ENCODE results near the gene PPP1R18. TPM values are rescaled to one million over a fixed set of nuclear protein-coding genes. Genes with fewer than 3 reads are reported as not detected.

PPP1R18 gene
- polyA plus RNA-seq, 3 donors: 58.5 to 226 (median 78.9) TPM

DNA sequence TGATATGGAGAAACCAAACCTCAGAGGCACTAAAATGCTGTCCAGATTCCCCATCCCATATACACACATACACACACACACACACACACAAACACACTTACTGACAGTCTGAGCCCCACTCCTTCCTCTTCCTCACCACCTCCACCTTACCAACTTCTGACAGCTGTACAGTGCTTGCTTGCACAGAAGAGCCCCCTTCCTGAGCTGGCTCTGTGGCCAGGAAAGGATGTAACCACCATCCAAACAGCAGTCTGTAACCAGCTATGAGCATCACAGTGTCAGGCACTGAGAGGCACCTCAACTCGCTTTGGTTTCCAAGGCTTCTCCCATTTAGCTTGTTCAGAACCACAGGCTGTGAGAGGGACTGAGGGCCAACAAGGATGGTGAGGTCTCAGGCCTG, 45.4 kb downstream of the PPP1R18 start:
- no peak overlapping the region for H3K27ac Mint-ChIP-seq
- Histone ChIP-seq H4K20me1 (ENCODE audit: insufficient read depth, low read length) (peaks cover 7% of the 10 kb centered on the region), H3K27ac (ENCODE audit: low read depth in 1 of 2, low read length in 2 of 2) (no peak overlapping the region), H3K36me3 (replicated peaks in 1 of 2; ENCODE audit: control insufficient read depth in 1 of 2, insufficient read depth in 2 of 2, low read length in 2 of 2) (peaks cover 4 to 23% of the 10 kb centered on the region in 2 donors), H3K9me3 (replicated peaks in 1 of 2; ENCODE audit: control insufficient read depth in 1 of 2, insufficient read depth in 1 of 2, low read length in 2 of 2) (no peaks in the 10 kb centered on the region), H3K4me3 (replicated peaks in 1 of 3; ENCODE audit: low read depth in 2 of 3, low read length in 3 of 3) (no peak overlapping the region), H3K4me2 (replicated peaks; ENCODE audit: extremely low read depth, low read length, poor library complexity, severe bottlenecking) (no peak overlapping the region), H2AFZ (ENCODE audit: insufficient read depth, low read depth, low read length, poor library complexity, severe bottlenecking) (no peak overlapping the region), H3K79me2 (ENCODE audit: insufficient read depth, low read length) (peaks cover 6% of the 10 kb centered on the region), H3K4me1 (ENCODE audit: control insufficient read depth in 1 of 2, insufficient read depth in 2 of 2, low read length in 2 of 2) (peaks cover 30 to 32% of the 10 kb centered on the region in 2 donors), H3K9ac (ENCODE audit: insufficient read depth, low read length, poor library complexity, severe bottlenecking) (no peak overlapping the region), H3K27me3 (ENCODE audit: control insufficient read depth in 2 of 2, insufficient read depth in 2 of 2, low read length in 2 of 2) (no peaks in the 10 kb centered on the region)
- peaks cover 37% of the 10 kb centered on the region for H3K4me1 Mint-ChIP-seq
- TF ChIP-seq, protein P1, sequence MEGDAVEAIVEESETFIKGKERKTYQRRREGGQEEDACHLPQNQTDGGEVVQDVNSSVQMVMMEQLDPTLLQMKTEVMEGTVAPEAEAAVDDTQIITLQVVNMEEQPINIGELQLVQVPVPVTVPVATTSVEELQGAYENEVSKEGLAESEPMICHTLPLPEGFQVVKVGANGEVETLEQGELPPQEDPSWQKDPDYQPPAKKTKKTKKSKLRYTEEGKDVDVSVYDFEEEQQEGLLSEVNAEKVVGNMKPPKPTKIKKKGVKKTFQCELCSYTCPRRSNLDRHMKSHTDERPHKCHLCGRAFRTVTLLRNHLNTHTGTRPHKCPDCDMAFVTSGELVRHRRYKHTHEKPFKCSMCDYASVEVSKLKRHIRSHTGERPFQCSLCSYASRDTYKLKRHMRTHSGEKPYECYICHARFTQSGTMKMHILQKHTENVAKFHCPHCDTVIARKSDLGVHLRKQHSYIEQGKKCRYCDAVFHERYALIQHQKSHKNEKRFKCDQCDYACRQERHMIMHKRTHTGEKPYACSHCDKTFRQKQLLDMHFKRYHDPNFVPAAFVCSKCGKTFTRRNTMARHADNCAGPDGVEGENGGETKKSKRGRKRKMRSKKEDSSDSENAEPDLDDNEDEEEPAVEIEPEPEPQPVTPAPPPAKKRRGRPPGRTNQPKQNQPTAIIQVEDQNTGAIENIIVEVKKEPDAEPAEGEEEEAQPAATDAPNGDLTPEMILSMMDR (IDR thresholded peaks at IDR 0.05): no peak
- H3K36me3 Mint-ChIP-seq: peaks cover 29 to 37% of the 10 kb centered on the region in 2 donors
- no peaks in the 10 kb centered on the region for H3K9me3 Mint-ChIP-seq
- H3K27me3 Mint-ChIP-seq (ENCODE audit: low read depth in 3 of 3): peaks cover 0 to 1% (median 0%) of the 10 kb centered on the region in 3 donors
- intact Hi-C loops (cut with micrococcal nuclease): no loop called here
- no peak overlapping the region for H3K4me3 Mint-ChIP-seq
- WGBS (ENCODE audit: insufficient coverage): 0% methylated on average over 1 of the region's 1 CpG
- DNase-seq: no peak

DNA sequence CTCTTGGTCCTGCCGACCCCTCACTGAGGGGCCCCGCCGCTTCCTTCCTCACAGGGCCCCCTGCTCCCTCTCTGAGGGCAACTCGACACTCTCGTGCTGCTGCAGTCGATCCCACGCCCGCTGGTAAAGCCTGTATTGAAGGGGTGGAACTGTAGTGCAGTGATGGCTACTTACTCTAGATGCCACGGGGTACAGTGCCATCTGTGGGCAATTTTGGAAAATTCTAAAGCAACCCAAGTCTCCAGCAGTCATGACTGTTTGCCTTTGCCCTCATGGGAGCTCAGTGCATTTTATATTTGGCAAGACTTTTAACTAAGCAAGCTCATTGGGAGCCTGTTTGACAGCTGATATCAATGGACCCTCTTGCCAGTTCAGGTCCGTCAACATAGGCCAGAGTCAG, 46.0 kb downstream of the PPP1R18 start:
- TF ChIP-seq, protein P1 (IDR thresholded peaks at IDR 0.05): no peak
- Histone ChIP-seq H3K79me2 (ENCODE audit: insufficient read depth, low read length) (no peaks in the 10 kb centered on the region), H3K27ac (ENCODE audit: low read depth in 1 of 2, low read length in 2 of 2) (no peak overlapping the region), H3K27me3 (ENCODE audit: control insufficient read depth in 2 of 2, insufficient read depth in 2 of 2, low read length in 2 of 2) (no peaks in the 10 kb centered on the region), H3K4me1 (ENCODE audit: control insufficient read depth in 1 of 2, insufficient read depth in 2 of 2, low read length in 2 of 2) (peaks cover 25 to 27% of the 10 kb centered on the region in 2 donors), H3K36me3 (replicated peaks in 1 of 2; ENCODE audit: control insufficient read depth in 1 of 2, insufficient read depth in 2 of 2, low read length in 2 of 2) (peaks cover 4 to 23% of the 10 kb centered on the region in 2 donors), H4K20me1 (ENCODE audit: insufficient read depth, low read length) (peaks cover 3% of the 10 kb centered on the region), H3K9me3 (replicated peaks in 1 of 2; ENCODE audit: control insufficient read depth in 1 of 2, insufficient read depth in 1 of 2, low read length in 2 of 2) (no peaks in the 10 kb centered on the region), H2AFZ (ENCODE audit: insufficient read depth, low read depth, low read length, poor library complexity, severe bottlenecking) (no peak overlapping the region), H3K4me2 (replicated peaks; ENCODE audit: extremely low read depth, low read length, poor library complexity, severe bottlenecking) (no peak overlapping the region), H3K4me3 (replicated peaks in 1 of 3; ENCODE audit: low read depth in 2 of 3, low read length in 3 of 3) (no peak overlapping the region), H3K9ac (ENCODE audit: insufficient read depth, low read length, poor library complexity, severe bottlenecking) (no peak overlapping the region)
- peaks cover 32% of the 10 kb centered on the region for H3K4me1 Mint-ChIP-seq
- H3K27me3 Mint-ChIP-seq (ENCODE audit: low read depth in 3 of 3): peaks cover 0 to 1% (median 0%) of the 10 kb centered on the region in 3 donors
- no peaks in the 10 kb centered on the region for H3K9me3 Mint-ChIP-seq
- 60% methylated on average over 3 of the region's 10 CpGs for WGBS (ENCODE audit: insufficient coverage)
- peaks cover 29 to 32% of the 10 kb centered on the region in 2 donors for H3K36me3 Mint-ChIP-seq
- H3K4me3 Mint-ChIP-seq: no peak overlapping the region
- DNase-seq: no peak
- intact Hi-C loops (cut with micrococcal nuclease): no loop called here
- H3K27ac Mint-ChIP-seq: no peak overlapping the region
